ENCODE measurements around the gene DDX27.

The DDX27 gene

GRCh38 chr20:49248879-49249665 lies 29.9 kb downstream of the DDX27 start:
- no peak for DNase-seq (ENCODE audit: low spot score)

- DNase-seq (ENCODE audit: low spot score) = no peak
Observed at GRCh38 chr20:49252556-49253350, 33.5 kb downstream of the DDX27 start.

GRCh38 chr20:49256261-49256660 lies 37.0 kb downstream of the DDX27 start:
- no peak for DNase-seq (ENCODE audit: low spot score)

- no peak for DNase-seq (ENCODE audit: low spot score)
Observed at GRCh38 chr20:49259284-49259683, 40.1 kb downstream of the DDX27 start.

GRCh38 chr20:49259799-49260198 lies 40.6 kb downstream of the DDX27 start:
- DNase-seq (ENCODE audit: low spot score) = no peak

- DNase-seq (ENCODE audit: low spot score) = no peak
Observed at GRCh38 chr20:49260218-49260617, 41.0 kb downstream of the DDX27 start.

DNA sequence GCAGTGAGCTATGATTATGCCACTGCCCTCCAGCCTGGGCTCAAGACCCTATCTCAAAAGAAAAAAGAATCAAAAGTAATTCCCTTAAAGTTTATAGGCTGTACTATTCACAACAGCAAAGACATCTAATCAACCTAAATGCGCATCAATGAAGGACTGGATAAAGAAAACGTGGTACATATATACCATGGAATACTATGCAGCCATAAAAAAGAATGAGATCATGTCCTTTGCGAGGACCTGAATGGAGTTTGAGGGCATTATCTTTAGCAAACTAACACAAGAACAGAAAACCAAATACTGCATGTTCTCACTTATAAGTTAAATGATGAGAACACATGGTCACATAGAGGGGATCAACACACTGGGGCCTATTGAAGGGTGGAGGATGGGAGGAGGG lies 42.0 kb downstream of the DDX27 start:
- no peak for DNase-seq (ENCODE audit: low spot score)

GRCh38 chr20:49262444-49262843 lies 43.2 kb downstream of the DDX27 start:
- DNase-seq (ENCODE audit: low spot score) = no peak

DNA sequence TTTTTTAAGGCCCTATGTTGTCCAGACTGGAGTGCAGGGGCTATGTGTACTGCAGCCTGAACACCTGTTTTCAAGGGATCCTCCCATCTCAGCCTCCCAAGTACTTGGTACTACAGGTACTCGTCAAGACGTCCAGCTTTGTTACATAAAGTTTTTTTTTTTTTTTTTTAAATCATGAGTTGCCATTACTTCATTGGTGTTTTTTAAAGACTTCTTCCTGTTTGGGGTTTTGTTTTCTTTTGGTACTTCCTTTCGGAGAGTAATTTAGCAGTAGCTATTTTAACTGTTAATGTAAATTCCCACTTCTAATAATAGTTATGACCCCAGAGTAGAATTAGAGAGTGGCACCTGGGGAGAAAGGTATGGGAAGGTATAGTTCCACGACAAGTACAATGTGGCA lies 48.1 kb downstream of the DDX27 start:
- DNase-seq (ENCODE audit: low spot score) = no peak

- DNase-seq (ENCODE audit: low spot score) = no peak
Observed at GRCh38 chr20:49268600-49269365, 49.6 kb downstream of the DDX27 start.

DNA sequence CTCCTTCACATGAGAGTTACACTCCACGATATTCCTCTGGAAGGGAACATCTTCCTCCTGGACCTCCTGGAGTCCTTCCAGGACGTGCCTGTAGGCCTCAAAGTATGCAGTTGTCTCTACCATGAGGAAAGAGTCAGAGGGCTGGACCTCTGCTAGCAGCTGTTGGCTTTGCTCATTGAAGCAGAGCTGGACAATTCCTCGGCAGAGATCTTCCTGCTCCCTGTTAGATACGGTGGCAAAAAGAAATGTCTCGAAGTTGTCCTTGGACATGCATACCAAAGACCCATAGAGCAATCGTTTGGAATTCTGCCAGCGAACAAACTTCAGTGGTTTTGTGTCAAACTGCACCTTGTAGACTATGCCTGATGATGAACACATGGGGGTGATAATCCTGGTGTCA lies 51.0 kb downstream of the DDX27 start:
- no peak for DNase-seq (ENCODE audit: low spot score)

- no peak for DNase-seq (ENCODE audit: low spot score)
Observed at GRCh38 chr20:49270736-49271135, 51.5 kb downstream of the DDX27 start.

GRCh38 chr20:49272654-49273053 lies 53.4 kb downstream of the DDX27 start:
- DNase-seq (ENCODE audit: low spot score) = no peak

DNA sequence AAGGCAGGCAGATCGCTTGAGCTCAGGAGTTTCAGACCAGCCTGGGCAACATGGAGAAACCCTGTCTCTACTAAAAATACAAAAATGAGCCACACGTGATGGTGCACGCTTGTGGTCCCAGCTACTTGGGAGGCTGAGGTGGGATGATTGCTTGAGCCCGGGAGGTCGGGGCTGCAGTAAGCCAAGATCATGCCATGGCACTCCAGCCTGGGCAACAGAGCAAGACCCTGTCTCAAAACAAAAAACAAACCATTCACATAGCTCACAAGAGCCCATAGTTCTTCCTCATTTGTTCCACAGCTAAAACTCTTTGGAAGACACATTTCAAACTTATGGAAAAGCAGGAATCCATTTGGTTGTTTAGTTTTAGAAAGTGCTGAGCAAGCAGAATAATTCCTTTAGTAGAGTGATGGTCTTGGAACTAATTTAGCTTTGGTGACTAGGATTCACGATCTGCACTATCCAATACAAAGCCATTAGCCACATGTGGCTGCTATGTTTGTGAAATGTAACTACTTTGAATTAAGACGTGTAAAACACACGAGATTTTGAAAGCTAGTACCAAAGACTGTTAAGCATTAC lies 54.6 kb downstream of the DDX27 start:
- DNase-seq (ENCODE audit: low spot score) = no peak

DNA sequence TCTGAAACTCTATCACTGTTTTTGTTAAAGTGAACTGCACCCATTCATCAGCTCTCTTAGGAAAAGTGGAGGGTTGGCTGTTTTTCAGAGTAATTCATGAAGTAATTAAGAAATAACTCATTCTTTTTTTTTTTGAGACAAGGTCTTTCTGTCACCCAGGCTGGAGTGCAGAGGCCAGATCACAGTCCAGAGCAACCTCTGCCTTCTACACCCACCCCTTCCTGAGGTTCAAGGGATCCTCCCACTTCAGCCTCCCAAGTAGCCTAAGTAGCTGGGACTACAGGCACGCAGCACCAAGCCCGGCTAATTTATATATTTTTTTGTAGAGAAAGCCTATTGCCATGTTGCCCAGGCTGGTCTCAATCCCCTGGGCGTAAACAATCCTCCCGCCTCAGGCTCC lies 56.0 kb downstream of the DDX27 start:
- DNase-seq (ENCODE audit: low spot score) = no peak

DNA sequence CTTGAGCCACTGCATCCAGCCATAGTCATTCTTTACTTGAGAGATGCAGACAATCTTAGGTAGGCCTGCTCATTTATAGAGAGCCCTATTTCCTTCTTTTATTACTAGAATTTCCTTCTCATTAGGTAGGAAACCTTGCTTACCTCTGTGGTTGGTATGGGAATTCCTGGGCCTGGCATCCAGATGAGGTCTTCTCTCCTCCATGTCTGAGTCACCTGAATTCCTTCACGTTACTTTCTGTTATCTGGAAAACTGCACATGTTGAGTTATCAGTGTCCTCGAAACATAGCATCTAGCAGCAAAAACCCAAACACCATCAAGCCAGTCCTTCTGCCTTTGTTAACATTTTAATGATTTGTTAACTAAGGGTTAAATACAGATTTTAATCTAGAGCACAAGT lies 56.4 kb downstream of the DDX27 start:
- no peak for DNase-seq (ENCODE audit: low spot score)

DNA sequence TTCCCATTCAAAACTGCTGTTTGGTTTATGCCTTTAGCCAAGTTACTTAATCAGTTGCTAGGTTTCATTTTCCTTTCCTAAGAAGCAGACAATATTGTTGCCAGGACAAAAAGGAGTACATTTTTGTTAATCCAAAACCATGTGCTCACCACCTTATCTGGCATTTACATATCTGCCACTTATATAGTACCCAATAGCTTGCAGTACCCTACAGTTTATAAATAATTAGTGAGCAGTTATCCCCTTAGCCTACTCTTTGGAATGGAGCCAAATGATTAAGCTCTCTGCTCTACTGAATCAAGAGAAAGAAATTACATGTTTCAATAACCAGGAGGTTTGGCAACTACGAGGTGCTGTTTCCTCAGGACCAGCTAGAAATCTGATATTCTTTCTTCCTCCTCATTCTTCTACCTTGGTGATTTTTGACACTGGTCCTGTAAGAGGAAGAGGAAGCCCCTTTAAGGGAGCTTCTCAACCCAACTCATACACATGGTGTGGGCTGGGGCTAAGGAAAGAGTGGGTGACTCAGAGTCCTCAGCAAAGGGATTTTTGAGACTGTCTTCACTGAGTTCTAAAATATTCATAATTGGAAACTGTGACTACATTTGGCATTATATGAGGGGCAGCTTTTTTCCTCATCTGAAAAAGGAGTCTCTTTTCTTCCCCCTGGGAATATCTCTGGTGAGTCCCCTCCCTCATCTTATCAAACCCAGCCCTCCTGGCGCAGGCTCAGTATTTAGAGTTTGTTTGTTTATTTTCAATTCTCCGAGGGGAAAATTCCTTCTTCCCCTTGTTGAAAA lies 57.1 kb downstream of the DDX27 start:
- DNase-seq (ENCODE audit: low spot score) = peak; percentile 21

- no peak for DNase-seq (ENCODE audit: low spot score)
Observed at GRCh38 chr20:49276961-49277785, 58.0 kb downstream of the DDX27 start.

- DNase-seq (ENCODE audit: low spot score) = no peak
Observed at GRCh38 chr20:49277786-49278035, 58.5 kb downstream of the DDX27 start.

DNA sequence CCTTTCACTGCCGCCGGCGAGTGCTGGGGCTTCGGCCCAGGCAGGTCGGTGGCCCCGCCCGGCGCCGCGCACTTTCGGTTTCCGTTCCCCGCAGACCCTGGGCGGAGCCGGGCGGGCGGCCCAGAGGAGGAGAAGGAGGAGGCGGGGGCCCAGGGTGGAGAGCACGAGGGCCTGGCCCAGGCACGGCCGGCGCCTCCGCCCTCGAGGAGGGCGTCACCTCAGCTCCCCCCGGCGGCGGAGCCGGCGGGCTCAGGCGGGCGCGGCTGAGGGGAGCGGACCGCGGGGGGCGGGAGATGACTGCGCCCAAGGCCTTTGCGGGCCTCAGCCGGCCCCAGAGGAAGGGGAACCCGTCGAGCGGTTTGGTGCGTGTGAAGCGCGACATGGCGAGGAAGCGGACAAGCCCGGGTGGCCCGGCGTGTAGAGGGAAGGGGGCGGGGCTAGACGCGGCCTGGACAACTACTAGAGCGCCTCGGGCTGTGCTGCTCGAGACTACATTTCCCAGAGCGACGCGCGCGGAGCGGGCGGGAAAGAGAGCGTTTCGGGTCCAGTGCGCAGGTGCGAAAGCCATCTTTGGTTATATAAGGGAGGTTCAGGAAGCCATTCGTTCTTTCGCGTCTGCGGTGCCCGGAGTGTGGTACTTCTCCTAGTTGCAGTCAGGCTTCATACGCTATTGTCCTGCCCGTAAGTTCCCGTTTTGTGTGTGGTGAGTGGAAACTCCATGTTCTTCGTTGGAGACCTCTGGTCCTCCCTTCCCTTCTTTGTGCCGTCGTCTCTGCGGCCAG lies 59.0 kb downstream of the DDX27 start, which contains the start of gene ZNFX1:
ZNFX1 (minus strand) TSS at position 22 of the 782 bp plus-strand sequence. CDS start 2,218 bp downstream, outside the sequence.
- peak; percentile 98 for DNase-seq (ENCODE audit: low spot score)

Measured in putamen (tissue), 1 donor.